ENCODE results near the gene FRMD1.

The FRMD1 gene

DNA sequence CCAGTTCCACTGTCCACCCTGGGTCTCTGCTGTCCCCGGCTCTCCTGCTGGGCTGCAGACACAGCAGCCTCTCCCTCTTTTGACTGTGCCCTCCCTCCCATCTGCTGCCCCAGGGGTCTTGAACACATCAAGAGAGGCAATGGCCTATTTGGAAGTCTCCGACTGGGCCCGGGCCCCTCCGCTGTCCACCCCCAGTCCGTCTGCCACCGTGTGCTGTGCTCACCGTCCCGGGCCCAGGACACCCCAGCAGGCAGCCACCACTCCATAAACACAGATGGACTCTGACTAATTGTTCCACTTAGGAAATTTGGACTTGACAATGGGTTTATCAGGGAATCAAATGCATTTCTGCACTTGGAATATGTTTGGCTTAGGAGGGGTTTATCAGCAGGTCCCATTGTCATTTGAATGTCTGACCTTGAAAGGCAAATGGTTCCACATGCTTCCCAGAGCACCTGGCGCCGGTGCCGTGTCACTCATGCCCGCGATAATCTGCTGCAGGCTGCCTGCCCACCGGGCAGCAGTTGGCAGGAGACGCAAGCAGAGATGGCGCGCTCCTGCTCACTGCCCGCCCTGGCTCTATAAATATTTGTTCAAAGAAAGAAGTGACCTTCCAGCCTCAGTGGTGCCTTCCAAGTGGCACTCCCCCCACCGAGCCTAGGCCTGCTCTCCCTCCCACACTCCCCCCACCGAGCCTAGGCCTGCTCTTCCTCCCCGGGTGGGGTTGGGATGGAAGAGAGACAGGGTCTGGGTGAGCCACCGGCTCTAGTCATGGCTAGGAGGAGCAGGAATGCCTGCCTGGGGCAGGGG, 18.8 kb upstream of the FRMD1 start:
- FAIRE-seq (no peak), DNase-seq (ENCODE audit: extremely low spot score, insufficient read length, low read depth) (no peak)

DNA sequence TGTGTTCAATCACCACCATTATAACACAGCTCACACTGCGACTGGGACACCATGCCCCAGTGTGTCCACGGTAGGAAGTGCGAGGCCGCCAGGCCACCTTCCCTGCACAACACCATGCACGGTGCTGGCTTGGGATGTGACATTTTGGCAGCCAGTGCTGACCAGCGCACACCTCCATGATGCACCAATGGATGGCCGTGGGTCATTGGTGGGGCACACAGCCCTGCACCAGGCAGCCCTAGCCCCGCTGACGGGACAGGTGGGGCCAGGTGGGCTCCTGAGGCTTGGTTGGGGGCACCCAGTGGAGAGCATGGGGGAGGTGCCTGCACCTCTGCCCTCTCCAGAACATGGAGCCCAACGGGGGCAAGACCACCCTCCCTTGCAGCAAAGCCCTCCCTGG, 18.2 kb upstream of the FRMD1 start:
- DNase-seq (ENCODE audit: extremely low spot score, insufficient read length, low read depth) (no peak), FAIRE-seq (no peak)

DNA sequence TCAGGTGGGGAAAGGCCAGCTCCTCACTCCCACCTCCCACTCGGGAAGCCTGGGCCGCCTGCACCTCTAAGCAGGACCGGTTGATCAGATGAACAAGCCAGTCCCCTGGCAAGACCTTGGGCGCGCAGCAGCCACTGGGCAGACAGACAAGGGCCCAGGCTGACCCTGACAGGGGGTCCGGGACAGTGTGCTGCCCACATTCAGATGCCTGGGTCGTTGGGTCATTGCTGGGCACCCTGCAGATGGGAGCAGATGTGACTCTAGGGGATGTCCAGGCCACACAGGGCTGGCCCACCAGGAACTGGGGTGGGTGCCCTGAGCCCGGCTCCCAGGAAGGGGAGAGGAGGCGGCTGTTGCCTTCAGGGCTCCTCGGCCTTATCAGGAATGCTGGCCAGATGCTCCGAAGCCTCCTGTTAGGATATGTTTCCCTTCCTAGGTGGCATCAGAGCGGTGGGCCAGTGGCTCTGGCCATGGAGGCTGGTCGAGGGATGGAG, 17.3 kb upstream of the FRMD1 start:
- no peak for FAIRE-seq

DNA sequence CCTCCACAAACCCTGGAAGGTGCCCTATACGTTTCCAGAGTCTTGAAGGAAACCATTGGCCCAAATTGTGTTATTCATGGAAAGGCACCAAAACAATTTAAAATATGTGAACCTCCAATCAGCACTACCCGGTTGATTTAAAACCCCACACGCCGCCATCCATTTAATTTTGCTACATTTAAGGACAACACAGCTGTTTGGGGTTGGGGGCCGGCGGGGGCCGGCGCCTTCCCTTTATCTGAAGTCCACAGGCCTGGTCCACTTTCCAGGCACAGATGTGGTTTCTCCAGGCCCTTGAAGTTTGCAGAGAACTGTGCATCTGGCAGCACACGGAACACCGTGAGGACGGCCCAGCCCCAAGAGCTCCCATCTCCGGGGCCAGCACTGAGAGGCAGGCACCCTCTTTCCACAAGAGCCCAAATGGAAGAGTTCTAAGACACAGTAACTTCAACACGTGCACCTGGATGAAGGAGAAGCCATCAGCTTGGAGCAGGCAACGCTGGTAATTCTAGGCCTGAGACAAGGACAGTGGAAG, 16.8 kb upstream of the FRMD1 start:
- FAIRE-seq (no peak), DNase-seq (ENCODE audit: extremely low spot score, insufficient read length, low read depth) (no peak)

More for the DNA sequence above, 17.3 kb upstream of the FRMD1 start:
- DNase-seq (ENCODE audit: extremely low spot score, insufficient read length, low read depth), result no peak

DNA sequence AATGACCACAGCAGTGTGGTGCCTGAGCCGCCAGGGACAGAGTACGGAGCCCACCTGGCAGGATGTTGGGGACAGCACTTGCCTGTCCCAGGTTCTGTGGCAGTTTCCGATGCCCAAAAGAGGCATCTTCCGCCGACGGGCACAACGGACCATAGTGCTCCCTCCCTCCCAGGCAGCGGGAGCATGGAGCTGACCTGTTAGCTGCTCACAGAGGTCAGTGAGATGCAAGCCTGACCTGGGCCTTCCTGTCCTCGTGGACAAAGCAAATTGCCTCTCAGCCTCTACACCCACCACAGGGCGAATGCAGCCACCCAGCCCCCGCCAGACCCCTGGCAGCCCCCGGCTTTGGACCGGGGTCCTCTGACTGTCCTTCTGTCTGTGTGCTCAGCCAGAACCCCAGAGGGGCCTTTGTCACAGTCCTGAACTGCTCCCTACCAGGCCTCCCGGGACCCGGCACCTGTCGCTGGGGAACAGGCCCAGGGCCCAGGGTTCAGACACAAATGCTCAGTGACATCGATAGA, 16.2 kb upstream of the FRMD1 start:
- DNase-seq (ENCODE audit: extremely low spot score, insufficient read length, low read depth) (no peak), FAIRE-seq (no peak)

DNA sequence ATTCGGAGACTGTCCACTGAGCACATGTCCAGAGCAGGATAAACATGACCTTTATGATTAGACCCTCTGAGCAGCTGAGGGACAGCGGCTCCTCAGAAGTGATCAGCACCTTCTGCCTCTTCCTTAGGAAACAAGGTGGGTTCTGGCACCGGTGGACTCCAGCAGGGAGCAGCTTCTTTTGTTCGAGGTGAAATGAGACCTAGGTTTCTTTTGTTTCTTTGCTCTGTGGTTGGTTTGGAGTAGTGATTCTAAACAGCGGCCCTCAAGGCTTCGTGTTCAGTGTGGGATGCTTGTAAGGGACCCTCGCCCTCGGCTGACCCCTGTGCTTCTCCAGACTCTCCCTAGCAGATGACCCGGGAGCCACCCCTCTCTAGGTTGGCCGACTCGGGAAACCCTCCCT, 14.6 kb upstream of the FRMD1 start:
- FAIRE-seq (no peak), DNase-seq (ENCODE audit: extremely low spot score, insufficient read length, low read depth) (no peak)

DNA sequence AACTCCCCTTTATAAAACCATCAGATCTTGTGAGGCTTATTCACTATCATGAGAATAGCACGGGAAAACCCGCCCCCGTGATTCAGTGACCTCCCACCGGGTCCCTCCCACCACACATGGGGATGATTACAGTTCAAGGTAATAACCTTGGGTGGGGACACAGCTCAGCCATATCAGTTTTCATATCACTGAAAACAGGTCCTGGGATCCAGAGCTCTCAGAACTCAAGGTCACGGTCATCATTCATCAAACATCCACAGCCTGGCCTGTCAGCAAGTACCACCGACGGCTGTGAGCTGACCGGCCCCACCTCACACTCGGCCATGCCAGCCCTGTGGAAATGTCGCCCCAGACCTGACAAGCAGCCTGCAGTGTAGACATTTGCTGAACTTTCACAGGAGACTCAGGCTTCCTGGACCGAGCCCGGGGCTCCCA, 14.1 kb upstream of the FRMD1 start:
- FAIRE-seq, result no peak

DNA sequence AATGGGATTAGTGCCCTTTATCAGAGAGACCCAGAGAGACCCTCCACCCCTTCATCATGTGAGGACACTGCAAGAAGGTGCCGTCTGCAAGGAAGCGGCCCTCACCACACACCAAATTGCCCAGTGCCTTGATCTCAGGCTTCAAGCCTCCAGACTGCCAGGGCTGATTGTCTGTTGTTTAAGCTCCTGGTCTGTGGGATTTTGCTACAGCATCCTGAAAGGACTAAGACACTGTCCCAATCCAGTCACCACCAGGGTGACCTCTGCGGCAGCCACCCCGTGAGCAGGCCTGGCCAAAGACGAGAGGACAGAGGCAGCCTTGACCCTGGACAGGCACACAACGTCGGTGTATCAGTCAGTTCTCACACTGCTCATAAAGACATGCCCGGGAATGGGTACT, 13.5 kb upstream of the FRMD1 start:
- FAIRE-seq, result no peak
- DNase-seq (ENCODE audit: extremely low spot score, insufficient read length, low read depth), result no peak

More for the DNA sequence above, 14.1 kb upstream of the FRMD1 start:
- no peak for DNase-seq (ENCODE audit: extremely low spot score, insufficient read length, low read depth)

DNA sequence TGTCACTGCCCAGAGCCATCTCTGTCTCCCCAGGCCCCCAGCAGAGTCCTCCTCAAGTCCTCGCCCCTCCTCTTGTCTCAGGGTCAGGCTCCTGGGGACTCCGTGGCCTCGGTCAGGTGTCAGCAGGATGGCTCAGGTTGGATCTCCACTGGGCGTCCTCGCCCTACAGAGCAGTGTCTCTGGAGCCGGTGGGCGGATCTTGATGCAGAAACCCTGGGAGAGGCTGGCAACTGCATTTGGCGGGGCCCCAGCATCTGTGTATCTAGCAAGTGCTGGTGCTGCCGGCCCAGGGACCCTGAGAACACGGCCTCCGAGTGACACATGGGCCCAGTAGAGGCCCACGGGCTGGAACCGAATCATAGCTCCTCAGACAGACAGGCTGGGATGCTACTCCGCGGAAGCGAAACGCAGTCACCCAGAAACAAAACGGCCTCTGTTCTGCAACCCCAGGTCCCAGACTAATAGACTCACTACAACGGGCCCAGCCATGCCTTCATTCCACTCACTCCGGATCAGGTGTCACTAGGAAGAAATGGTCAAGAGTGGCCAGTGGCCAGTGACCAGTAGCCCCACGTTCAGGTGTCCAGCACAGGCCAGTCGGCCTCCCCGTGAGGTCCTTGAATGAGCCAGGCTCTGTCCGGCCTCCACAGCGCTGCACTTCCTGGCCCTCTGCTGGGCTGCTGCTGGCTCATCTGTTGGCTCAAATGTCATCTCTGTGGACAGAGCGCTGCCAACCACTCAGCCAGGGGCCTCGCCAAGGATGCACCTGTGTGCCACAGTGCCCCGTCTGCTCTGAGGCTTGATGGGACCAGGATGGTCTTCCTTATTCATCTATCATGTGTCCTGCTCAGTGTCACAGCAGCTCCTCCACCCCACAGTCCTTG, 12.6 kb upstream of the FRMD1 start:
- no peak for DNase-seq (ENCODE audit: extremely low spot score, insufficient read length, low read depth)
- no peak for FAIRE-seq

DNA sequence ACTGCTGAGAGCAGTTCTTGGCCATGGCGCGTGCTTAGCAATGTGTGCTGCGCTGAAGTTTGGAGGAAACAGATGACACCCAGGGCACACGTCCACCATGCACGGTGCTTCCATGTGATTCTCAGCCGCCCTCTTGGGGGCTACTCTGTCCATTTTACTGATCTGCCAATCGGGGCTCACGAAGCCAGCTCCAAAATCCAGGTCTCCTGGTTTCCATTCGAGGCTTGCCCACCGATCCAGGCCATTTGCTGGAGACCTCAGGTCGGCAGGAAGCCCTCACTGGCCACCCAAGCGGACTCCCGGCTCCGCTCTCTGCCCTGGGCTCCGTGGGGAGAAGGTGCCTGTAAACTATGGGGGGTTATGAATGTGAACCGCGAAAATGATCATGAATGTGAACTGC, 11.7 kb upstream of the FRMD1 start:
- DNase-seq (ENCODE audit: extremely low spot score, insufficient read length, low read depth), result no peak
- no peak for FAIRE-seq

DNA sequence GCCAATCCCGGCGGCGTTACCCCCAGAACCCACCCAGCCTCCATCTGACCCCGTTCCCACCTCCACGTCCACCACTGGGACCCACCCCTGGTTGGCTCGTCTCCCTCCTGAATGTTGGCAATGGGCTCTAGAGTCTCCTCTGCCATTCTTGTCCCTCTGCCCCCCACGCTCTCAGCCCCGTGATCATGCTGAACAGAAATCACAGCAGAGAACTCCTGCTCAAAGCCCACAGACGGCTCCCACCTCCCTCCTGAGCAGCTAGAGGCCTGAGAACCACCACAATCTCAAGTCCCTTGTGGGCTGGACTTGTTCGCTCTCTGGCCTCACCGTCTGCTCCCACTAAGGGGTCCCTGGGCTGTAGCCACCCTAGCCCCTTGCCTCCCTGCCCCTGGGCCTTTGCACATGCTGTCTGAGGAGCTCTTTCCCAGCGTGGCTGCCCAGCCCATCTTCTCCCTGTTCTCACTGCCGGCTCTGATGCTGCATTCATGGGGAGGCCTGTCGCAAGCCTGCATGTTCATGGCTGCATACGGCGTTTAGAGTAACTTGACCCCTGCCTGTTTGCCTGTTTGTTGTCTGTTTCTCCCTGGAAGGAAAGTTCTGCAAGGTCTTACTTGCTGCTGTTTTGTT, 11.2 kb upstream of the FRMD1 start:
- DNase-seq (ENCODE audit: extremely low spot score, insufficient read length, low read depth) (no peak), FAIRE-seq (no peak)

DNA sequence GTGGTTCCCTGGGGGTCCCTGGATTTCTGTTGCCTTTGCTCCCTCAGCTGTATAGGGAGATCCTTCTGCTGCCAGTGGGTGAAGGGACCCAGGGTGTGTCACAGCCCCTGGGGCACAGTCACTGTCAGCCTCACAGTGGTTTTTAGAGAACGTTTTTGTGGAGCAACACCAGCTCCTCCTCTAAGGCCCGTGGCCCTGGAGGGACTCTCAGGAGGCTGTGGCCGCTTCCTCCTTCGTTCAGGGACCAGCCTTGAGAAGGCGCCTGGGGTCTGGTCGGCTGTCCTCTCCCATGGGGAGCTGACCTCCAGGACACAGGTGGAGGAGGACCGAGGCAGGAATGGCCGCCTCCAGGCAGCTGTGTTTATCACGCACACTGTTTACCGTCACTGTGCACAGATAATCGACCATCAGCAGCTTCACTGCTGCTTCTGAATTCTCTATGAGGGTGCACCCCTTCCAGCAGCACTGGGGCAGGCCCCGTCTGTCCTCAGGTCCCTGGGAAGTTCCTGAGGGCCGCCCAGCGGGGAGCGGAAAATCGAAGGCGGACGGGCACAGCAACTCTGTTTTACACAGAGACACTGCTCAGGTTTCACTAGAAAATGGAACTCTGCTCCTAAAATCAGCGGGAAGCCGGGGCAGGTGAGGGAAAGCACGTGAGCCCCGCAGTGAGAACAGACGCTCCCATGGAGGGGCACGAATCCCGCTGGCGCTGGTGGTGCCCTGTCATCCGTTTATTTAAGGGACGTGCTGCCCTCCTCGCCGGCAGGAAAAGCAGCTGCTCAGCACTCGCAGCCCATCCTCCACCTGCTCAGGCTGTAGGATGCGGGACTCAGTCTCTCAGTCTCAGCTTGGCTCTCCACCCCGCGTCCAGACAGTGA, 10.4 kb upstream of the FRMD1 start:
- no peak for DNase-seq (ENCODE audit: extremely low spot score, insufficient read length, low read depth)
- FAIRE-seq, result no peak

DNA sequence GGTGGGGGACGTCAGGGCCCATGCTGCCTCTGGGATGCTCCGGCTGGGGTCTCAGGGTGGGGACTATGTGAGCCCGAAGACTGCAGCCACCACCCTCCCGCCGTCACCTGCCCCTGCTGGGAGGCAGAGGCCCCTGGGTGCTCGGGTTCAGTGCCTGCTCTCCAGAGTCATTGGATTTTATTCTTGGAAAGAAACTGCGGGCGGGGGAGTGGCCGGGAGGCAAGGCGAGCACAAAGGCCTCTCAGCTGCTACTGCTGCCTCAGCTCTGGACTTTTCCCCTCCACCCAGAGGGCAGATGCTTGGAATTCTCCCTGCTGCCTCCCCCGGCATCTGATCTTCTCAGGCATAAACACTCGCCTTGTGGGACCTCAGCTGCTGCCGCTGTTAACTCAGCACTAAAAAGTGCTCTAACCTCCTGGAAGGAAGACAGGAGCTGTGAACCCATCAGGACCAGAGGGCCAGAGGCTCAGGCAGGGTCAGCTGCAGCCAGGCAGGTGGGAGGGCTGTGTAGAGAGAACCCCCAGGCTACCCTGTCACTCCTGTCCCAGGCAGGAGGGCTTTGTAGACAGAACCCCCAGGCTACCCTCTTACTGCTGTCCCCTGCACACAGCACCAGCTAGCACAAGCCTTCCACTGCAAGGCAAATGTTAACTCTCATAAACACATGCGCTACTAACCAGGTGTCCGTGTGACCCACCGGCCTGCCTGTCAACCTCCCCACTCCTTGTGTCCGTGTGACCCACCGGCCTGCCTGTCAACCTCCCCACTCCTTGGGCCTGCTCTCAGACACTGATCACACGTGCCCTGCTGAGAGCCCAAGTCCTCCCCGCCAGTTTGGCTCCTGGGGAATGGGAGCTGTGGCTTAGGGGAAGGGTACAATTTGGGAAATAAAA, 9.4 kb upstream of the FRMD1 start:
- DNase-seq (ENCODE audit: extremely low spot score, insufficient read length, low read depth) (no peak), FAIRE-seq (no peak)

DNA sequence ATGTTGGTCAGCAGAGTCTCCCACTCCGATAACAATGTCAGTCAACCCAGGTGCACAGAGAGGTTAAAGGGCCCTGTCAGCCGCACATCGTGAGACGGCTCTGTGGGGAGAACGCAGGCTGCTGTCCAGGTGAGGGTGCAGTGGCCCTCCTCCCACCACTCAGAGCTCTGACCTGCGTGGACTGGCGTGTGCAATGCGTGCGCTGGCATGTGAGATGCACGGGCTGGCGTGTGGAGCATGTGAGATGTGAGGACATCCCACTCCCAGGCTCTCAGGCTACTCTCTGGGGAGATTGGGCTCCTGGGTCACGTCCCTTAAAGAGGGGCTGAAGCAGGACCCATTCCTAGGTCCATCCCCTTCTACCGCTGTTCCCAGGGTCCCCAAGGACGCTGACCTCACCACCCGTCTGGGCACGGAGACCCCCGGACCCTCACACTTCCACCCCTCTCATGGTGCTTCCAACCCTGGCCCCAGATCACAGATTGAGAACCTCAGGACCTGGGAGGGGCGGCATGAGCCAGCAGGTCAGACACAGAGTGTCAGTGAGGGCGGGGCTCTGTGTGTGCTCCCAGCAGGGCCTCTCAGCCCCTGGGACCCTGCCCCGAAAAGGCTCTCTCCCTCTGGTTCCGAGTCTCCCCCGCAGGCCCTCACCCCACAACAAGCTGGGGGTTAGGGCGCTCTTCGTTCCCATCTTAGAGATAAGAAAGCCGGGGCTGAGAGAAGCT, 8.6 kb upstream of the FRMD1 start:
- FAIRE-seq (no peak), DNase-seq (ENCODE audit: extremely low spot score, insufficient read length, low read depth) (no peak)

DNA sequence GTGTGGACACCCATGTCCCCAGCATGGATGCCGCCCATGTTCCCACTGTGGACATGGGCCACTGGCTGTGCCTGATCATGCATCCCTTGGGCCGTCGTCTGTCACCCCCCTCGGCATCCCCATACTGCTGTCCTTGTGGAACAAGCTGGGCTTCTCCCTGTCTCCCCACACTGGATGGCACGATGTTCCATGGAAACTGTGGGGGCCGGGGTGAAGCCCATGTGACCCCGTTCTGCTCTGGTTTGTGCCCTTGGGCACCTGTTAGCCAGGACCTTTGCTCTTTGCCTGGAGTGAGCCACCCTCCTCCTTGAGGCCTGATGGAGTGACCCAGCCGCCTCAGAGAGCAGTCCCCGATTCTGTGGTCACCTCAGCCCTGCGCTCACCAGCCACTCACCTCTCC, 7.6 kb upstream of the FRMD1 start:
- no peak for FAIRE-seq

DNA sequence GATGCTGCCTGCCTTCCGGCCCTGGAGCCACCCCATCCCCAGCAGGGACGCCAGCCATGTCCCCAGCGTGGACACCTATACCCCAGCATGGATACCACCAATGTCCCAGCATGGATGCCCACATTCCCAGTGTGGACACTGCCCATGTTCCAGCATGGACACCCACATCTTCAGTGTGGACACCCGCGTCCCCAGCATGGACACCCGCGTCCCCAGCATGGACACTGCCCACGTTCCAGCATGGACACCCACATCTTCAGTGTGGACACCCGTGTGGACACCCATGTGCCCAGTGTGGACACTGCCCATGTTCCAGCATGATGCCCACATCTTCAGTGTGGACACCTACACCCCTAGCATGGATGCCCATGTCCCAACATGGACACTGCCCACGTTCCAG, 7.1 kb upstream of the FRMD1 start:
- DNase-seq (ENCODE audit: extremely low spot score, insufficient read length, low read depth) (no peak), FAIRE-seq (no peak)

More for the DNA sequence above, 7.6 kb upstream of the FRMD1 start:
- no peak for DNase-seq (ENCODE audit: extremely low spot score, insufficient read length, low read depth)

DNA sequence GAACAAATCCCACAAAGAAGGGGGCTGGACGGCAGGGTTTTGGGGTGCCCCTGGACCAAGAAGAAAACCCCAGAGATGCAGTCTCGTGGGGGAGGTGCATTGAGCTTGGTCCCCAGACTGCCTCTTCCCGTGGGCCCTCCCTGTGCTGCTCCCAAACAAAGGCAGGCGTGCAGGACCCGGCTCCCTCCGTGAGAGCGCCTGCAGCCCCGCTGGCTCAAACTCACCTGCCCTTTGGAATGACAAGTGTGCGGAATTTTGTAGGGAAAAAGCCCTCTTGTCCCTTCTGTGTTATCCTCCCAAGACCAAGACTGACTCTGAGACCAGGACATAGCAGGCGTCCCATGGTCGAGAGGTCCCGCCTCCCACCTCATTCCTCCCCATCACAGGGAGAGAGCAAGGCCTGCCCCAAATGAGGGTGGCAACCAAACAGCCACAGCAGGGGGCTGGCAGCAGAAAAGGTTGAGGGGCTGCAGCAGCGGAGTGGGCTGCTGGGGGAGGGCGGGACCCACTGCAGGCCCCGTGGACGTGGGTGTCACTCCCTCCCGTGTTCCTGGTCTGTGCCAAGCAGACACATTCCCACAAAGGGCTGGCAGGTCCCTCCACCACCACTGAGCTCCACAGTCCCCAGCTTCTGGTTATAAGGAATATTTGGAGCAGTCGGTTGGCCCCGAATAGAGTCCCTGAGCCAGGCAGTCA, 5.6 kb upstream of the FRMD1 start:
- no peak for FAIRE-seq

More for the DNA sequence above, 5.6 kb upstream of the FRMD1 start:
- DNase-seq (ENCODE audit: extremely low spot score, insufficient read length, low read depth), result no peak

Data from GM18507 (cell line).